Gastrocnemius medialis (tissue), 4 donors: ENCODE results near the gene MTG2.

Experiments used
- POLR2A ChIP-seq, 2 donors: fragments of 450-650 bp; IDR thresholded peaks; one replicate each; pipeline ENCODE4 v1.6.1; 2017; ENCODE audit warnings: antibody characterized with exemption in 2 of 2, mild to moderate bottlenecking in 2 of 2, moderate library complexity in 2 of 2
- TF ChIP-seq, protein P1 (sequence below), 5 experiments: fragments of 450-650 bp in 3 of 5; fragments of 200-600 bp in 2 of 5; sonication (generic) in 2 of 5; IDR thresholded peaks in 4 of 5; conservative IDR thresholded peaks in 1 of 5; 1 replicate in 4 of 5; 2 replicates in 1 of 5; pipeline ENCODE4 v1.5.1; 2016 to 2019; ENCODE audit warnings: antibody characterized with exemption in 5 of 5, mild to moderate bottlenecking in 3 of 5, moderate library complexity in 3 of 5

GRCh38 chr20:62171245-62171644 is 11.6 kb upstream of the MTG2 start:
- TF ChIP-seq, protein P1, sequence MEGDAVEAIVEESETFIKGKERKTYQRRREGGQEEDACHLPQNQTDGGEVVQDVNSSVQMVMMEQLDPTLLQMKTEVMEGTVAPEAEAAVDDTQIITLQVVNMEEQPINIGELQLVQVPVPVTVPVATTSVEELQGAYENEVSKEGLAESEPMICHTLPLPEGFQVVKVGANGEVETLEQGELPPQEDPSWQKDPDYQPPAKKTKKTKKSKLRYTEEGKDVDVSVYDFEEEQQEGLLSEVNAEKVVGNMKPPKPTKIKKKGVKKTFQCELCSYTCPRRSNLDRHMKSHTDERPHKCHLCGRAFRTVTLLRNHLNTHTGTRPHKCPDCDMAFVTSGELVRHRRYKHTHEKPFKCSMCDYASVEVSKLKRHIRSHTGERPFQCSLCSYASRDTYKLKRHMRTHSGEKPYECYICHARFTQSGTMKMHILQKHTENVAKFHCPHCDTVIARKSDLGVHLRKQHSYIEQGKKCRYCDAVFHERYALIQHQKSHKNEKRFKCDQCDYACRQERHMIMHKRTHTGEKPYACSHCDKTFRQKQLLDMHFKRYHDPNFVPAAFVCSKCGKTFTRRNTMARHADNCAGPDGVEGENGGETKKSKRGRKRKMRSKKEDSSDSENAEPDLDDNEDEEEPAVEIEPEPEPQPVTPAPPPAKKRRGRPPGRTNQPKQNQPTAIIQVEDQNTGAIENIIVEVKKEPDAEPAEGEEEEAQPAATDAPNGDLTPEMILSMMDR (IDR thresholded peaks at IDR 0.05 in 4 of 5, conservative IDR thresholded peaks at IDR 0.05 in 1 of 5), result no peak
- TF ChIP-seq POLR2A (IDR thresholded peaks at IDR 0.05), result no peak
